GM20431 (cell line): Measurements from ENCODE around the gene ZNF423.

ENCODE experiments used
- in situ Hi-C: fragments of 300-500 bp; cut with MseI, MboI; formaldehyde crosslinking; loops from one replicate; pipeline ENCODE4 v1.15.0; 2020; ENCODE audit warnings: low sequenced_read_pairs; ENCODE audit not compliant: unreplicated experiment

Gene ZNF423

DNA sequence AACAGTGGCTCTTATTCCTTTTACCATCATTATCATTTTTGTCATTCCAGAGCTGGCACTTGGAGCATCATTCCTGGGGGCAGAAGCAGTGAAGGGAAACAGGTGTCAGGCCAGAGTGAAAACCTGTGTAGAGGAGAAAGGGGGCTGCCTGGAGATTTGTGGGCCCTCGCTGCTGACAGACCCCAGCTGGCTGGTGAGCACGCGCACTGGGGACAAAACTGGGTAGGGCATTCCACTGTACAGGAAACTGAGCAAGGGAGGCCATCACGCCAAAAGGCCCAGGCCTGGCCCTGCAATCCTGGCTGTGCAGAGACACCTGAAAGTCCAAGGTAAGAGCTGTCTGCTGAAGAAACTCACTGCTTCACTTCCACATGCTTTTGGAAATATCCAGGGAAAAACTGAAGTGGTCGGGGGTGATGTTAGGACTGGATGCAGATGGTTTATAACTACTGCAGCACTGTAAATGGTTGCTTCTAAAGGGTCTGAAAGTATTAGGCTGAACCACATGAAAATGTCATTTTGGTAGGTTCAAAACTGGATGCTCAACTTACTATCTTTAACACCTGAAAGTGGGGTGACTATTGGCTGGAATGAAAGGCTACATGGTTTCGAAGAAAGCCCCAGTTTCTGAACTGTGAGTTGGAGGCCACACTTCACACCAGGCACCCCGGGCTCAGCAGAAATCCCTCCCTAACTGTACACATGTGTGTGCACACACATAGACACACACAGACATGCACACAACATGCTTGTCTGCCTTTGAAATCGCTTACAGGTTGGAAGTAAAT, 257.3 kb downstream of the ZNF423 start:
- in situ Hi-C loops = loop anchor here (10.0 kb wide), 1 partner anchor 184 kb away; no protein-coding TSS in a partner anchor

DNA sequence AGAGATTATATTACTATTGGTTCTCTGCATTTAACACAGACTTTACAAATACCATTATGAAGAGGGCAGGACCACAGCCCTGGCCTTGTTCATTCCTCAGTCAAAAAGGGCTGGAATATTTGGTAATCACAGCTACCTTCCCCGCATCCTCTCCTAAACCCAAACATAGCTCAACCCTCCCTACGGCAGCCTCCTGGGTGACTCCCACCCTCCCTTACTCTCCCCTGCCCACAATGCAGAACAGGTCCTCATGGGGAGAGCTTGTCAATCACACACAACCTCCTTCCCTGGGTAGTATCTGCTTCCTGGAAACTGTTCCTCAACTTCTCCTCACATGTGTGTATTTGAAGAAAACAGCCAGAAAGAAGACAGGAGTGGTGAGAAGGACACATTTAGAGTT, 258.1 kb downstream of the ZNF423 start:
- in situ Hi-C loops = loop anchor here (10.0 kb wide), 1 partner anchor 183 kb away; no protein-coding TSS in a partner anchor

DNA sequence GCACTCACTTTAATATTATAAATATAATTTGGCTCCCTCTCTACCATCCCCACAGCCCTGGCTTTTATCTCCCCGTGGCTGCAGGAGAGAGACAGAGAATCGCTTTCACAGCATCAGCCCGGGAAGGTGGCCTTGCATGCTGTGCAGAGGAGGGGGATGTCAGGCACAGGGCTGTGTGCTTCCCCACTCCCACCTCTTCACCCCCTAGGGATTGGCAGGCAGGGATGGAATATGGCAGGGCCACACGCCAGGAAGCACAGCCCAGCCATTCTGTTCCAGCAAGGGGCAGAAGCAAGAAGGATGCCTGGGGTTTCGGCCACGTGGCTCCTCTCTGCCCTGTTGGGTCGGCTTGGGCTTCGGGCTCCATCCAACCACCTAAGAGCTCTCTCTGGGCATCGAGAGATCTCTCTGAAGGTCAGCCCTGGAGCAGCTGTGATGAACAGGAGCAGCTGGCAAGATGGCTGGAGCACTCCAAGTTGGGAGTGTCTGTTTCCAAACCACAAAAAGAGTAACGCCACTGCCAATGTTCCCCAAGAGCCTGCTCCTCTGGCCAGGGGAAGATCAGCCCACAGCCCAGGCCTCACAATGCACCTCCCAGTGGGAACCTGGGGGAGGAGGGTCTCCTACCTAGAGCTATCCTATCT, 259.1 kb downstream of the ZNF423 start:
- in situ Hi-C loops = loop anchor here (10.0 kb wide), 1 partner anchor 182 kb away; no protein-coding TSS in a partner anchor

DNA sequence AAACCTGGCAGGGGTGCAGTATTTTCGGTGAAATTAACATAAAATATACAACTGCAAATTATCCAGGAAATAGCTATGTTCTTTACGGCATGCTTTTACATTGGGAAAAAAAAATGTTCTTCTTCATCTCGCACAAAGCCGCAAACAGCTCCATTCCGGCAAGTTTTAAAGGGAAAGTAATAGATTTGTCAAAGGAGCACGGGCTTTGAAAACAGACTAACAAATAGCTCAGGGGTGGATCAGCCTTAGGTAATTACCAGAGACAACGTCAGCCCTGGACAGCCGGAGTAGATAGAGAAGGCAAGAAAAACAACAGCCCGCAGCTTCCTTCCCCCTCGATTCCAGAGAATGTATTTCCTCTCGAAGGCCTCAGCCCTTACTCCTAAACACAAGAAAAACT, 259.8 kb downstream of the ZNF423 start:
- in situ Hi-C loops = loop anchor here (10.0 kb wide), 1 partner anchor 181 kb away; no protein-coding TSS in a partner anchor

DNA sequence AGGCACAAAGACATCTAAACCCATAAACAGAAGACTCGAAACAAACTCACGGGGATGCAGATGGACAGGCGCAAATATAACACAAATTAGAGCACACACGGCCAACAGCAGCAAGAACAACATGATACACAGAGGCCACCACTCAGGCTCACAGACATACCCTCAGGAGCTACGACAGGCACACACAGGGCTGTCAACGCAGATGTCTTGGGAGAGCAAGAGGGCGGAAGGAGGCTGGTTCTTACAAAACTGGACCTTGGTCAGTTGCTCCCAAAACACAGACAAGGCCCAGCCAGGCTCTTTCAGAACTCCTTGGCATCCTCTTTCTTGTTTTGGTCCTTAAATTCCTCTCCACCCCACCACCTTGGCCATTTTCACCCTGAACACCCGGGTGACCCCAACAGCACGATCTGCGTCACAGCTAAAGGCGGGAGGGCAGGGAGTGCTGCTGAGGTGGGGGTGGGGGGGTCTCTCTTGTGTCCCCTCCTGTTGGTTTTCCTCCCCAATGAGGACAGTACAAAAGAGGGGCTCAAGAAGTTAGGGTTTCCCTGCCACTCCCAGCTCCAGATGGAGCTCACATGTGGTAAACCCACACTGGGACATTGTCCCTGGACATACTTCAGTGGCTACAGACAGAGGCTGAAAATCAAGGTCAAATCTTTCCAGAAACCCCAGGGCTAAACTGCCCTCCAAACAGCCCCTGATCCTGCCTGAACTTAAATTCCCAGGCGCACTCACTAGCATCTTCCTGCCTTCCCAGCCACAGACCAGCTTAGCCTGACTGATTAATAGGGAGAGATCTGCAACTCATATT, 261.0 kb downstream of the ZNF423 start:
- in situ Hi-C loops = loop anchor here (10.0 kb wide), 1 partner anchor 180 kb away; no protein-coding TSS in a partner anchor

DNA sequence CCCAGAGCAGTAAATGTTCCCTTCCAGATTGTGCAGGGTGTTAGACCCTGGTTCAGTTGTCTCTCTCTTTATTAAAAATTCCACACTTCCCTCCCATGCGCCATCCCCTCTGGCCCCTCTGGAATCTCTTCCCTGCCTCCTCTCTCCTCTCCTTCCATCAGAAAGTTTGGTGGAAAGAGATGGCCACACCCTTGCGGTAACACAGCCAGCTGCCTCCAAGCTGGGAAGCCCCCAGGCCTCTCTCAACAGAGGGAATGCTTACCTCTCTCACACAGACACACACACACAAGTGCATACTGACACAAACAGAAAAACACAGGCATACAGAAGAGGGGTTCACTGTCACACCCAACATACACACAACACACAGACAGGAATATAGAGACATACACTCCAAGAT, 261.8 kb downstream of the ZNF423 start:
- in situ Hi-C loops = loop anchor here (10.0 kb wide), 1 partner anchor 179 kb away; no protein-coding TSS in a partner anchor

DNA sequence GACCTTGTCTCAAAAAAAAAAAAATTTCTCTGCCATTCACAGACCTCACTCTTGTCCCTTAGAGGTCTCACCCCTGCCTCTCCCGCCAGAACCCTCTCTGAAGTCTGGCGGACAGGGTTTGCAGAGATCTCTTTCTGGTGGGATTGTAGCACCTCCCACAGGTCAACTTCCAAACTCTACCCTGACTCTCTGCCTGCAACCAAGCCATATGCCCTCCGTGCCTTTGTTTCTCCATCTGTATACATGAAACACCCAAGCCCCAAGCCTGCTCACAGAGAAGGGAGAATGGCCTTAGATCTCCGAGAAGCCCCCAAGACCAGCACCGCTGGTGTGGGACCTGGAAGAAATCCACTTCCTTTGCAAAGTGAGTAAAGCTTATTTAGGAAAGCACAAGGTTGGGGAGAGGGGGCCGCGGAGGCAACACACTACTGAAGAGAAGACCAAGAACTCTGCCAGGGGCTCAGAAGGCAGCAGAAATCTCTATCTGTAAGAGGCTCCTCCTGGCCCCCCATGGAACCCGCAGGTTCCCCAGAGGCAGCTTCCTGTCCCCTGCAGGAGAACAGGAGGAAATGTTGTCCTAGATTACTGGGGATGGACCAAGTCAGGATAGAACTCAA, 262.4 kb downstream of the ZNF423 start:
- in situ Hi-C loops = loop anchor here (10.0 kb wide), 1 partner anchor 179 kb away; no protein-coding TSS in a partner anchor

DNA sequence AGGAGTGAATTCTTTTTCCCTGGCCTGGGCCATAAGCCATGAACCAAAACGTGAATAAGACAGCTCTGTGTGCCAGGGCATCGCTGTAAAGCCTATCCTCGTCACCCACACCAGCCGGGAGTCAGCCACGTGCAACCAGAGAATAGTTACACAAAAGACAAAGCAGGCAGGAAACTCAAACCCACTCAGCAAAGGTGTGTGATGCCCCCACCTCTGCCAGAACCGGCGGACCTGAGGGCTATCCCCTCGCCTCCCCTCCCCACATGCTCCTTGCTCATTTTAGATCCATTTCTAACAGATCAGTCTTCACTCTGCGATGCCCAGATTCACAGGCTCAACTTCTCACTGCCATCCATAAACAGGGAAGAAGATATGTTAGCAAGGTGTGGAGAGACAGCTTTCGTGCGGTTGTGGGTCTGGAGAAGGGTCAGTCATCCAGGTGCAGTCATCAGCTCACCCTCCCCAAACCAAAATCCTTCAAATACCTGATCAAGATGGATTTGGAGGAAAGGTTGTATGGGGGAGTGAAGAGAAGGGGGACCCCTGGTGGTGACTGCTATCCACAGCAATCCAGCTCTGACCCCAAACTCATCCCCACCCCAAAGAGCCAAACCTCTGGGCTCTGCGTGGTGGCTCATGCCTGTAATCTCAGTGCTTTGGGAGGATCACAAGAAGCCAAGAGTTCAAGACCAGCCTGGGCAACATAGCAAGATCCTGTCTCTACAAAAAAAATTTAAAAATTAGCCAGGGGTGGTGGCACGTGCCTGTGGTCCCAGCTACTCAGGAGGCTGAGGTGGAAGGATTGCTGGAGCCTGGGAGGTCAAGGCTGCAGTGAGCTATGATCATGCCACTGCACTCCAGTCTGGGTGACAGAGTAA, 263.1 kb downstream of the ZNF423 start:
- in situ Hi-C loops = loop anchor here (10.0 kb wide), 1 partner anchor 178 kb away; no protein-coding TSS in a partner anchor

DNA sequence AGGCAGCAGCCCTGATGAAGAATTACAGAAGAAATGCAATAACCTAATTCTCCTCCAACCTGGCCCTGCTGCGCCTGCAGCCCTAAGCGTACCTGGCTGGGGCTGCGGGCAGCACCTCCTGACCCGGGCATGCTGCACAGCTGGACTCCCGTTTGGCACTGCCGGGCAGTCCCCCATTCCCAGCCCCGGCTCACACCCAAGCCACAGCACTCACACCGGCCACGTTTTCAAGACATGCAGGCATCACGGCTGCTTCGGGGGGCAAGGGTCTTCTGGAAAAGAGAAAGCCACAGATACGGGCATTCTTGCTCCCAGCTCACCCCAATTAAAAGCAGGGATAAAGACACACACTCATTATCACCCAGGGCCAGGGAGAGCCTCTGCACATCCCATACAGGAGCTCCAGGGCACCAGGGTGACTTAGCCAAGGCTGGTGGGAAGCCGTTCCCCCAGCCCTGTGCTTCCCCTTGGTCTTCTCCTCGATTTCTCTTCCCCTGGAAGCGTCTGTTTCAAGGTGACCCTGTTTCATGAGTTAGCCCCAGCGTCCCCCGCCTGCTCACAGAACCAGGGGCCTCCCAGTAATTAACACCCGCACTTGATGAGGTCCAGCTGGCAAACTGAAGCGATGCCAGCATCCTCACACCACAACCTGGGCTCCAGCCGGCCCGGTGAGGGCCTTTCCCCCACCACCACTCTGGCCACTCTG, 265.6 kb downstream of the ZNF423 start:
- in situ Hi-C loops = loop anchor here (10.0 kb wide), 1 partner anchor 176 kb away; no protein-coding TSS in a partner anchor

DNA sequence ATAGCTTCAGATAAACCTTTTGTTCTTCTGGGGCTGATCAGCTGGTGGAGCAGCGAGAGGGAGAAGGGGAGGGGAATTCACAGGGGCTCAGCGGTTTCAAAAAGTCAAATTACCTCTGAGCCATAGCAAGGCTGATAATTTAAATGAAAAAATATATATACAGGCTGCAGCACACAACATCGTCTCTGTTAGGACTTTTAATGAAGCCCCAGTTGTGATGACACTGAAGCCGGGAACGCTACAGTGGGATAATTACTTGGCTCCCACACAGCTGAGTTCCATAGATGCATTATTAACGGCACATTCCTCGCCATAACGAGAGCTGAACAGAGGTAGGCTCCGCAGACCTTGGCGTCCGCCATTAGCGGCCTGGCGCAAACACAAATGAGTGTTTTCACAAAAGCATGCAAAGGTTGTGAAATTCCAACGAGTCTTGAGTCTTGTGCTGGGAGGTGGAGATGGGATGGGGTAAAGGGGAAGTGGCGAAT, 266.3 kb downstream of the ZNF423 start:
- in situ Hi-C loops = loop anchor here (10.0 kb wide), 1 partner anchor 175 kb away; no protein-coding TSS in a partner anchor

DNA sequence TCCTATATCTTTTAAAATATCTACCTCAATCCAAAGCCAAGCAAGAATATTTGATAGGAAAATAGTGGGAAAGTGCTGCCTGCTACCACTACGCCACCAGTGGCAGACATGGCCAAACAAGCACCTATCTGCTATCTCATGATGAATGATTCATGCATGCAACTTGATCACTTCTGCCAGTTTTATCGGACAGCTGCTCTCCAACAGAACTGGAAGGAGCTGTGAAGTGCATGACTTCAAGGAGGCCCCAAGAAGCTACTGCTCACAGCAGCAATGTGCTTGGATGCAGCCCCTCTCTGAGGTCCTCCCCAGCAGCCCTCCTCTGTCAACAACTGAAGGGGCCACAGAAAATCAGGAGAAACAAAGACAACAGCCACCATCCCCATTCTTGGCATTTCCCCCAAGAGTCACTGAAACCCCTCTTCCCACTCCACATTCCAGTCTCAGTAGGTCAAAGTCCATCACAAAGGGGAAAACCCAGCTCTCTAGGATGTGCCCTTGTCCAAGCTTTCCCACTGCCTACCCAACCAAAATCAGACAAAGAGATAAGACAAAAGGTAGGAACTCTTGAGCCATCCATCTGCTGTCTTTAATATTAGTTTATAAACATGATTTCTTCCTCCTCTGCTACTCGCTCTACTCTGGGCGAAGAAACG, 267.1 kb downstream of the ZNF423 start:
- in situ Hi-C loops = no loop called here

DNA sequence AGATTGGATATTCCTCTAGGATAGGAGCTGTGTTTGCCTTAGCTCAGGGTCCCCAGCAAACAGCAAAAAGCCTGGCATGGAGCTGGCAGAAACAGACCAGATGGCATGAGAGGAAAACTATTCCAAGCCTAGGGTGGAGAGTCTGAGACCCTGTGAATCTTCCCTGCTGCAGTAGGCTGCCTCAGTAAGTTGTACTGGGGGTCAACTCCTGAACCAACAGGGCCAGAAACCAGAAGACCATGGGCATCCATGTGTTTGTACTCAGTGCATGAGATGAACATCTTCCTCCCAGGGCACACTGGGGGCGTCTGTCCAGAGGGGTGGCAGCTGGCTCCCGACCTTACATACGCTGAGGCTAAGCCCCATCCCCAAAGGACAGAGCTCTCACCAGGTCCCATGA, 267.9 kb downstream of the ZNF423 start:
- in situ Hi-C loops = no loop called here

DNA sequence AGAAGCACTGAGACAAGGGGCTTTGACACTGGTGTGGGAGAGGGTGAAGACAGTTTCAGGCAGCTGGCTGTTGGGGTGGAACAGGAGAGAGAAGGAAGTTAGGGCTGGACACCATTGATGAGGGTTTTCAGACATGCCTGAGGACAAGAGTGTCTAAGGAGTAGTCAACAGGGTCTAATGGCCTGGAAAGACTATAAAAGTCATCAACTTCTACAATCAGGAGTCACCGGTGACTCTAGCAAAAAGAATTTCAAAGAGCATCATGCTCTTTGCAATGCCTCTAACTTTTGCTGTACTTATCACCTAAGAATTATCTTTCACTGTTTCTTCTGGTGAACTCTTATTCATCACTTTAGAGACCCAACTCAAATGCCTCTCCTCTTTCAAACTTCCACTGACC, 268.4 kb downstream of the ZNF423 start:
- in situ Hi-C loops = no loop called here

DNA sequence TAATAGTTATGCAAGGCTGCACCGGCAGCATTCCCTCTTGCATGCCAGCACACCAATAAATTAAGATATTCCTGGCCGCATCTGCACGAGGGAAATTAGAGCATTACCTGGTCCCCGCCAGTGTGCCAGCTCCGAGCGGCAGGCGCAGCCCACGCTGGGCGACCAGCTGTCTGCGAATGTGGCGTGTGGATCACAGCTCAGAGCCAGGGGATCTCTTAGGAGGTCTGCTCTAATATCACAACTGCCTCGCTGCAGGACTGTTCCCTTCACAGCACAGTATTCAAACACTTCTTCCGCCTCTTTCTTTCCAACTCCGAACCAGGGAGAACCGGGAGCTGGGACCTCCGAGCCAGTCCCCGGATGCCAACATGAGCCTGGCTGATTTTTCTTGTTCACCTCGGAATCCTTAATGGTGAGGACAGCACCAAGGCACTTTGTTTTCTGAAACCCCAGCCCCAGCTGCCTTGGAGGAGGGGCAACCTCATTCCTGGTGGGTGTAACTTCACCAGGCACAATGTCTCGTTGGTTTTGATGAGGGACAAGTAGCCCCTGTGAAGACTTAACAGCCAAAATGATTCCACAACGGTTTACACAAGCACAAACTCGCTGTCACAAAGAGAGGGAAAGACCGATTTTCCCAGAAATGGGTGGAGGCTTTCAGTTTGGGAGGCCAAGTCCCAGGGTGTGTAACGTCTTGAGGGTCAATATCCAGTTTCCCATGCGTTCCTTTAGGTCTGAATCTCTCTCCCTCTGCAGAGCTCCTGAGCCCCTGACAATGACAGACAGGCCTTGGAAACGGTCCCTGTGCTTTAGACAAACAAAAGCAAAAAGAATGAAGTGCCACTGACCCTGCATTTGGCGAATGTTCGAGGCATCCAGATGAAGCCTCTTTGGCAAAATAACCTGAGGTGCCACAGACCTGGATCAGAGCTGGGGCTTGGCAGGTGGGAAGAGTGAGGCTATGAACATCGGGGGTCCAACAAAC, 269.2 kb downstream of the ZNF423 start:
- in situ Hi-C loops = no loop called here

DNA sequence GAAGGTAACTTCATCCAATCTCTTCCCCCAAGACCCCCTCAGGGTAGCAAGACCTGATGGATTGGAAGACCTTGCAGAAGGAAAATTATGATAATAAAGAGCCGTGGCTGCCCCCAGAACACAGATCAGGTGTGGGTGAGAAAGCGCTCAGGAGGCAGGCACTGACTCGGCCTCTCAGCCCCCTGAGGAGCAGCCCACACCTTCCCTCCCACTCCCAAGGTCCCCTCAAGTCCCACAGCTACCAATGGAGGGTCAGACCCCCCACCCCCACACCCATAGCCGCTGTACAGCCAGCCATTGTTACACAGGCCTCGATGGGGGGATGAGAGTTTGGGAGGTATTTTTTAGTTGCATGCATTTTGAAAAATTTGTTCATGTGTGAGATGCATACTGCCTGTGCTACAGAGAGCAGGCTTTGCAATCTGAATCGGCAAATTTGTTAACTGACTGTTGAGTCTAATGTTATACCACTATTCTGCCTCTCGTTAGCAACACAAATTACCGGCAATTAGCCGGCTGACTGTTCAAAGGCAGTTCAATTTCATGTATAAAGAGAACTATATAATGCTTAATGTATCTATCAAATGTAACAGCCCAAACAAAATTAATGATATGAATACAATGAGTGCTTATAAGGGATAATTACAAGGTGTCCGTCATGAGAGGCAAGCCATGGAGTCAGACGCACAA, 270.6 kb downstream of the ZNF423 start:
- in situ Hi-C loops = no loop called here

DNA sequence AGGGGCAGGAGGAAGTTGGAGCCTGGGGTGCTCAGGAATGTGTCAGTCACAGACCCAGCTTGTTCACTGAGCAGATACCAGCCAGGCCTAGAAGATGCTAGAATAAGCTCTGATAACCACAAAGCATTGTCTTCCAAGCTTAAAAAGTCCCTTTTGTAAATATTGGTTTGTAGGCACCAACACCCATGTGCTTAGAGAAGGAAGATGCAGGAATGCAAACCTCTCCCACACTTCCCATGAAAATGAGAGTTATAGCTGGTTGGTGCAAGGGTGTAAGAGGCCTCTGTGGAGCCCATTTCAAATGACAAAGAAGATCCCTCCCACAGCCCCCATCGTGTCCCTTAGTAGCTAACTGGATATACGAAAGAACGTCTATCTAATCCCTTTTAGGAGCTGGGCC, 272.0 kb downstream of the ZNF423 start:
- in situ Hi-C loops = no loop called here
